ENCODE data around the gene KIF16B.

DNA sequence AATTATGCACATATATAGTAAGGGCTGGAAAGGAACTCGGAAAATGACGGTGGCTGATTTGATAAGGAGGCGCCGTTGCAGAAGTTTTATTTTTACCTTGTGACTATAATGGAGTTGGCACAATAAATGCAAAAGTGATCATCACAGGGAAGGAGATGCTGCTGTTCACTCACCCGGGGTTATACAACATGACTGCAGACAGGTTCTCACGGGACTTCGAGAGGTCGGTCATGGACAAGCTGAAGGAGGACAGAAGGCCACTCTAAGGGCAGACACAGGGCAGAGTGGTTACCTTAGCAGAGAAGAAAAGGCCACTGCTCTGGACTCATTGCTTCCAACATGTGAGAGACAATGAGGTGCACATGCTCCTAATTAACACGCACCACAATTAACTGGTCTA lies 168.6 kb downstream of the KIF16B start:
- TF ChIP-seq SP1 (CRISPR knock-in tag; conservative IDR thresholded peaks at IDR 0.05) (no peak), TCF7 (CRISPR knock-in tag; IDR thresholded peaks at IDR 0.05; ENCODE audit: low read depth) (no peak), ETV6 (CRISPR knock-in tag; IDR thresholded peaks at IDR 0.05) (no peak)
- TF ChIP-seq, protein P1, sequence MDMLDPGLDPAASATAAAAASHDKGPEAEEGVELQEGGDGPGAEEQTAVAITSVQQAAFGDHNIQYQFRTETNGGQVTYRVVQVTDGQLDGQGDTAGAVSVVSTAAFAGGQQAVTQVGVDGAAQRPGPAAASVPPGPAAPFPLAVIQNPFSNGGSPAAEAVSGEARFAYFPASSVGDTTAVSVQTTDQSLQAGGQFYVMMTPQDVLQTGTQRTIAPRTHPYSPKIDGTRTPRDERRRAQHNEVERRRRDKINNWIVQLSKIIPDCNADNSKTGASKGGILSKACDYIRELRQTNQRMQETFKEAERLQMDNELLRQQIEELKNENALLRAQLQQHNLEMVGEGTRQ (CRISPR knock-in tag; IDR thresholded peaks at IDR 0.05): no peak
- TF ChIP-seq, protein P2, sequence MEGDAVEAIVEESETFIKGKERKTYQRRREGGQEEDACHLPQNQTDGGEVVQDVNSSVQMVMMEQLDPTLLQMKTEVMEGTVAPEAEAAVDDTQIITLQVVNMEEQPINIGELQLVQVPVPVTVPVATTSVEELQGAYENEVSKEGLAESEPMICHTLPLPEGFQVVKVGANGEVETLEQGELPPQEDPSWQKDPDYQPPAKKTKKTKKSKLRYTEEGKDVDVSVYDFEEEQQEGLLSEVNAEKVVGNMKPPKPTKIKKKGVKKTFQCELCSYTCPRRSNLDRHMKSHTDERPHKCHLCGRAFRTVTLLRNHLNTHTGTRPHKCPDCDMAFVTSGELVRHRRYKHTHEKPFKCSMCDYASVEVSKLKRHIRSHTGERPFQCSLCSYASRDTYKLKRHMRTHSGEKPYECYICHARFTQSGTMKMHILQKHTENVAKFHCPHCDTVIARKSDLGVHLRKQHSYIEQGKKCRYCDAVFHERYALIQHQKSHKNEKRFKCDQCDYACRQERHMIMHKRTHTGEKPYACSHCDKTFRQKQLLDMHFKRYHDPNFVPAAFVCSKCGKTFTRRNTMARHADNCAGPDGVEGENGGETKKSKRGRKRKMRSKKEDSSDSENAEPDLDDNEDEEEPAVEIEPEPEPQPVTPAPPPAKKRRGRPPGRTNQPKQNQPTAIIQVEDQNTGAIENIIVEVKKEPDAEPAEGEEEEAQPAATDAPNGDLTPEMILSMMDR (IDR thresholded peaks at IDR 0.05): no peak

Data from WTC11 (cell line).